Thoracic aorta (tissue), 2 donors: ENCODE results near the gene ANKRD16. TPM values are rescaled to one million over a fixed set of nuclear protein-coding genes. Genes with fewer than 3 reads are reported as not detected.
"Not testable (repeated sequence)": the region's sequence is repeated elsewhere in the genome, so short reads cannot be mapped to it uniquely, and the experiment has no call there.

ENCODE experiments used
- ATAC-seq: fragments of 150-250 bp; one replicate; pipeline ENCODE4 v1.8.0; 2017; ENCODE audit warnings: low read depth; ENCODE audit not compliant: insufficient number of reproducible peaks, low FRiP score
- DNase-seq: peaks from one replicate; pipeline ENCODE4 v3.0.0-alpha.2; 2020; ENCODE audit warnings: low spot score
- H3K27ac ChIP-seq, 2 donors: fragments of 200-600 bp; sonication (generic); 1 replicate in 1 of 2; 2 replicates in 1 of 2; pipeline ENCODE4 v1.5.1; 2016; ENCODE audit warnings: mild to moderate bottlenecking in 2 of 2, moderate library complexity in 2 of 2
- H3K27me3 ChIP-seq: fragments of 200-600 bp; sonication (generic); replicated peaks from 2 replicates; pipeline ENCODE4 v1.6.0; 2016; ENCODE audit warnings: mild to moderate bottlenecking; ENCODE audit not compliant: insufficient read depth
- H3K36me3 ChIP-seq: fragments of 200-600 bp; sonication (generic); one replicate; pipeline ENCODE4 v1.5.1; 2016
- H3K4me1 ChIP-seq, 2 donors: fragments of 200-600 bp; sonication (generic); 1 replicate in 1 of 2; 2 replicates in 1 of 2; pipeline versions ENCODE4 v1.5.1 to v1.6.0; 2016; ENCODE audit warnings: low read depth in 2 of 2, mild to moderate bottlenecking in 1 of 2; ENCODE audit not compliant: control insufficient read depth in 1 of 2
- H3K4me3 ChIP-seq: fragments of 200-600 bp; sonication (generic); 2 replicates; pipeline ENCODE4 v1.5.1; 2016; ENCODE audit warnings: mild to moderate bottlenecking
- H3K9me3 ChIP-seq: fragments of 200-600 bp; sonication (generic); 2 replicates; pipeline ENCODE4 v1.5.1; 2016
- total RNA-seq, 2 donors: library from RNA; depleted of rRNA; stranded (reverse); fragments of >200 nt; gene quantifications; one replicate each; pipeline versions ENCODE4 v1.1.0 to v1.2.3, GENCODE V29; 2016
- TF ChIP-seq, protein P1 (sequence below): fragments of 200-600 bp; sonication (generic); IDR thresholded peaks from one replicate; pipeline ENCODE4 v1.5.1; 2019; ENCODE audit warnings: antibody characterized with exemption

The ANKRD16 gene
- total RNA-seq, 2 donors from 2014 or later = 10.4 to 15.0 TPM

DNA sequence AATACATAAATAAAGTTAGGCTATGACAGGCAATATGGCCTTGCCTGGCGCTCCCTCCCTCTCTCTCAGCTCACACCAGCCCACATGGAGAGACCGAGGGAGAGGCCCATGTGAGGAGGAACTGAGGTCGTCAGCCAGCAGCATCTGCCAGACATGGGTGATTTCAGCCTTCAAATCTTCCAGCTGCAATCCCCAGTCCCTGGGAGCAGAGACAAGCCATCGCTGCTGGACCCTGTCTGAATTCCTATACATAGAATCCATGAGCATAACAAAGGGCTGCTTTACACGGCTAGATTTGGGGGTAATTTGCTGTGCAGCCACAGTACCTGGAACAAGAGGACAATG, 35.6 kb downstream of the ANKRD16 start:
- Histone ChIP-seq H3K9me3 (no peaks in the 10 kb centered on the region), H3K36me3 (no peaks in the 10 kb centered on the region)
- TF ChIP-seq, protein P1, sequence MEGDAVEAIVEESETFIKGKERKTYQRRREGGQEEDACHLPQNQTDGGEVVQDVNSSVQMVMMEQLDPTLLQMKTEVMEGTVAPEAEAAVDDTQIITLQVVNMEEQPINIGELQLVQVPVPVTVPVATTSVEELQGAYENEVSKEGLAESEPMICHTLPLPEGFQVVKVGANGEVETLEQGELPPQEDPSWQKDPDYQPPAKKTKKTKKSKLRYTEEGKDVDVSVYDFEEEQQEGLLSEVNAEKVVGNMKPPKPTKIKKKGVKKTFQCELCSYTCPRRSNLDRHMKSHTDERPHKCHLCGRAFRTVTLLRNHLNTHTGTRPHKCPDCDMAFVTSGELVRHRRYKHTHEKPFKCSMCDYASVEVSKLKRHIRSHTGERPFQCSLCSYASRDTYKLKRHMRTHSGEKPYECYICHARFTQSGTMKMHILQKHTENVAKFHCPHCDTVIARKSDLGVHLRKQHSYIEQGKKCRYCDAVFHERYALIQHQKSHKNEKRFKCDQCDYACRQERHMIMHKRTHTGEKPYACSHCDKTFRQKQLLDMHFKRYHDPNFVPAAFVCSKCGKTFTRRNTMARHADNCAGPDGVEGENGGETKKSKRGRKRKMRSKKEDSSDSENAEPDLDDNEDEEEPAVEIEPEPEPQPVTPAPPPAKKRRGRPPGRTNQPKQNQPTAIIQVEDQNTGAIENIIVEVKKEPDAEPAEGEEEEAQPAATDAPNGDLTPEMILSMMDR = no peak

DNA sequence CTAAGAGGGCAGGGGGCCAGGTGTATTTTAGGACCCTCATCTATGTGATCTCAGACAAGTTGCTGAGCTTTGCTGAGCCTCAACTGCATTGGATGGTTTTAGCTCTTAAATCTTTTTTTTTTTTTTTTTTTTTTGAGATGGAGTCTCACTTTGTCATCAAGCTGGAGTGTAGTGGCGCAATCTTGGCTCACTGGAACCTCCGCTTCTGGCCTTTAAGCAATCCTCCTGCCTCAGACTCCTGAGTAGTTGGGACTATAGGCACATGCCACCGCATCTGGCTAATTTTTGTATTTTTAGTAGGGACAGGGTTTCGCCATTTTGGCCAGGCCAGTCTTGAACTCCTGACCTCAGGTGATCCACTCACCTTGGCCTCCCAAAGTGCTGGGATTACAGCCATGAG, 43.0 kb downstream of the ANKRD16 start:
- H3K9me3 ChIP-seq, H3K4me3 ChIP-seq, ATAC-seq, DNase-seq, H3K27ac ChIP-seq, H3K36me3 ChIP-seq, H3K27me3 ChIP-seq: not testable (repeated sequence)
- H3K4me1 ChIP-seq = peaks cover 0 to 10% of the 10 kb centered on the region in 2 donors

More for the DNA sequence above, 35.6 kb downstream of the ANKRD16 start:
- H3K4me3 ChIP-seq = no peak overlapping the region
- no peaks in the 10 kb centered on the region for H3K27me3 ChIP-seq
- no peaks in the 10 kb centered on the region for H3K4me1 ChIP-seq
- DNase-seq (no peak), ATAC-seq (no peak)
- no peak overlapping the region for H3K27ac ChIP-seq

DNA sequence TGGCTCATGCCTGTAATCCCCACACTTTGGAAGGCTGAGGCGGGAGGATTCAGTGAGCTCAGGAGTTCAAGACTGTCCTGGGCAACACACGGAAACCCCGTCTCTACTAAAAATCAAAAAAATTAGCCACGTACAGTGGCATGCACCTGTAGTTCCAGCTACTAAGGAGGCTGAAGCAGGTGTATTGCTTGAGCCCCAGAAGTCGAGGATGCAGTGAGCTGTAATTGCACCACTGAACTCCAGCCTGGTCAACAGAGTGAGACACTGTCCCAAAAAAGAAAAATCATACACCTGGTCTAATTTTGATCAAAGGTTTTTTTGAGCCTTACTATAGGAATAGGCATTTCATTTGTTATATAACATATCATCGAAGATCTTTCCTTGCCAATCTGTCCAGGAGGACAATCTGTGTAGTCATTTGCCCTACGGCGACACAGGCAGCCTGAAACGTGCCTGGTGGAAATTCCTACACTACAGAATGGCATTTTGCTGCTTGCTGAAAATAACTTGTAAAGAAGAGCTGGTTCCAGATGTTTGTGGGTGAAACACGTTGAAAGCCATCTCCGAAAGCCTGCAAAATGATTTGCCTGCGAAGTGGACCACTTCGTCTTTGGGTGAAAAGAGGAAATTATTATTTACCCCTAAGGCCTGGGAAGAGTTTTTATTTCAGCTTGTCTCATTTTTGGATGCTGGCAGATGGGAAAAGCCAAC, 45.2 kb downstream of the ANKRD16 start:
- ATAC-seq (no peak), DNase-seq (no peak)
- H3K4me3 ChIP-seq = peak overlapping the region; percentile 21
- no peak overlapping the region for H3K27ac ChIP-seq
- no peaks in the 10 kb centered on the region for H3K27me3 ChIP-seq
- H3K36me3 ChIP-seq = no peaks in the 10 kb centered on the region
- H3K9me3 ChIP-seq = no peaks in the 10 kb centered on the region
- TF ChIP-seq, protein P1 = no peak
- H3K4me1 ChIP-seq = peaks cover 0 to 10% of the 10 kb centered on the region in 2 donors

DNA sequence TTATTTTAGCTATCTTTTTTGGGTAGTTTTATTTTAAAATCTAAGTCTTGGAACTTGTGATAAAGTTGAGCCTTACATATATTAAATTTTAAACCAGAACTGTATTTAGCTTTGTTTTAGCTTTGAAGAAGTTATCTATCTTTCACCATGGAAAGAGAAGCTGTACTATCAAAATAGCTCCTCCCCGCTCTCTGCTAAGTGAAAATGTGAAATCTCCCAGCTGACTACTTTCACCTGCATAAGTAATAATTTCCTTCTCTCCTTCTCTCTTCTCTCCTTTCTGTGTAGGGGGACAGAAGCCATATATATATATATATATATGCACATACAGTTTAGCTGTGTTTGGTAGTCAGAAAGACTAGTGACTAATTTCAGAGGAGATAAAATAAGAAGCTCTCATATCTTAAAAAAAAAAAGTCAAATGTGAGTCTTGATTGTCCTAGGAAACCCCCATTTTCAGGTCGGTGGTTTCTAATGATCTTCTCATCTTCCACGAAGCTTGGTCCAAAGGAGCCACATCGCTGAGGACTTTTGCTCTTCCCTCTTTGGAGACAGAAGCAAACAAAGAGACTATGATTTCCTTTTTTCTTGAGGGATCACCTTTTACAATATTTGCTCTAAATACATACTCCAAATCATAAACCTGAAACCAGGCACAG, 45.9 kb downstream of the ANKRD16 start:
- DNase-seq = no peak
- Histone ChIP-seq H3K27me3 (no peaks in the 10 kb centered on the region), H3K9me3 (no peaks in the 10 kb centered on the region), H3K4me1 (peaks cover 0 to 10% of the 10 kb centered on the region in 2 donors), H3K36me3 (no peaks in the 10 kb centered on the region), H3K27ac (no peak overlapping the region), H3K4me3 (no peak overlapping the region)
- ATAC-seq = no peak
- TF ChIP-seq, protein P1 = no peak

DNA sequence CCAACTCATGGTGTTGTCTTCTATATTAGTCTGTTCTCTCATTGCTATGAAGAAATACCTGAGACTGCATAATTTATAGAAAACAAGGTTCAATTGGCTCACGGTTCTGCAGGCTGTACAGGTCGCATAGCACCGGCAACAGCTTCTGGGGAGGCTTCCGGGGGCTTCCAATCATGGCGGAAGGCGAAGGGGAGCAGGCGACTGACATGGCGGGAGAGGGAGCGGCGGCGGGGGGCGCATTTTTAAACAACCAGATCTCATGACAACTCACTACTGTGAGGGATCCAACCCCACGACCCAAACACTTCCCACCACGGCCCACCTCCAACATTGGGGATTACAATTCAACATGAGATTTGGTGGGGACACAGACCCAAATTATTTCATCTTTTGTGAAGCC, 47.7 kb downstream of the ANKRD16 start:
- no peak for DNase-seq
- Histone ChIP-seq H3K27ac (no peak overlapping the region), H3K9me3 (no peaks in the 10 kb centered on the region), H3K4me3 (no peak overlapping the region), H3K4me1 (peaks cover 0 to 10% of the 10 kb centered on the region in 2 donors), H3K27me3 (no peaks in the 10 kb centered on the region), H3K36me3 (no peaks in the 10 kb centered on the region)
- no peak for ATAC-seq
- TF ChIP-seq, protein P1 = no peak
